ENCODE measurements around the gene EFEMP2. TPM values are rescaled to one million over a fixed set of nuclear protein-coding genes. Genes with fewer than 3 reads are reported as not detected.

The EFEMP2 gene
- total and polyA plus RNA-seq, 3 experiments from 2014 or later, result 0.23 to 4.0 (median 3.9) TPM

DNA sequence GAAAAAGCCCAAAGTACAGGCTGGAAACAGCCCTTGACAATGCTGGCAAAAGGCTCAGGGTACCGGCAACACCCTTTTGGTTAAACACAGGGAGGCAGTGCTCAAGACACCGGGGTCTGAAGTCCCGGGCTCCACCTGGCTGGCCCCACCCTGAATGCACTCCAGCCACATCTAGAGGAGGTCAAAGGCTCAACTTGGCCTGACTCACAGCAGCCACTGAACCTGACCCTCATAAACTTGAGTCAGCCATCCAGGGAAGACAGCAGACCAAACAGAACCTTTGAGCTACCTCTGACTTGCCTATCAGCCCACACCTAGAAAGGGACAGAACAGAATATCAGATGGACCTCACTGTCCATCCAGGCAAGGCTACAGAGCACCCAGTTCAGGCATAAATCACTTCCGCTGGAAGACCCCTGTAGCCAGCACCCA is 18.4 kb downstream of the EFEMP2 start:
- no peak for DNase-seq
- peaks cover 46% of the 10 kb centered on the region for H3K36me3 ChIP-seq (ENCODE audit: insufficient read depth, low read length)
- H3K4me1 ChIP-seq (ENCODE audit: insufficient read depth, low read length), result peaks cover 47% of the 10 kb centered on the region
- ChIA-PET POLR2A (no interaction called here), CTCF (no interaction called here)
- no peaks in the 10 kb centered on the region for H3K9me3 ChIP-seq (ENCODE audit: low read length)
- H3K4me3 ChIP-seq (ENCODE audit: low read length), result no peak overlapping the region
- H3K36me3 Mint-ChIP-seq, result peaks cover 19 to 66% (median 24%) of the 10 kb centered on the region in 3 donors
- H3K27me3 ChIP-seq (ENCODE audit: insufficient read depth, low read length, poor library complexity, severe bottlenecking), result no peaks in the 10 kb centered on the region
- H3K27me3 Mint-ChIP-seq, result no peaks in the 10 kb centered on the region
- no peak overlapping the region for H3K27ac ChIP-seq (ENCODE audit: low read depth, low read length)
- H3K4me1 Mint-ChIP-seq, result peaks cover 44 to 54% (median 51%) of the 10 kb centered on the region in 3 donors
- H3K4me3 Mint-ChIP-seq, result peak overlapping the region in 5 of 7 donors; percentile 50 to 81 (median 68)
- H3K27ac Mint-ChIP-seq, result peak overlapping the region in 5 of 8 donors; percentile 64 to 89 (median 71)
- H3K9me3 Mint-ChIP-seq, result no peaks in the 10 kb centered on the region

DNA sequence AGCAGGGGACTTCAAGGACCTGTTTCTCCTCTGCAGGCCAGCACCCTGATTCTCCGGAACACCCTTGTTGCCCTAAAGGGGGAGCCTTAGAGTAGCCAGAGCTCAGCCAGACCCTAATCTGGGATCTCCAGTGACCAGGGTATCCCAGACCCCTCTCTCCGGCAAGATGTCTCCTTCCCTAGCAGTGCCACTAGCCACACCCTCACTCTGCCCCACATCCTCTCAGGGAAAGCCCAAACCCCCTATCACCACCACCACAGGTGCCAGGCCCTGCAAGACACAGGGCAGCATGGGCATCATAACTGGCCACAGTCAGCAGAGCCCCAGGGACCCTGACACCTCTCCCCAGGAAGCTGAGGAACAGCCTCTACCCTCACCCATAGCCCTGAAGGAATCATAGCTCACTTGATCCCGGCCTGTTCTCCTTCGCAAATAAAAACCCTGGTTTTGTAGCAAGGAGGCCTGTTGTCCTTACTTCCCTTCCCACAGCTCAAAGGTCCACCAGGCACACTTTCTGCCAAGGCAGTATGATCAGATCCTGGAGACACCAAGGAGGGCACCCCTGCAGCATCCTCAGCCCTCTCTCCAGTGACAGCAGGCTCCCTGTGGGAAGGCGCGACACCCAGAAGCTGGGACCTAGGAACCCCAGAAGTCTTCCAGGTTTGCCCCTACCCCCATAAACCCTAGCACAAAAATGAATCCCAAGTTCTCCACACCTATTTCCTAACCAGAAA is 19.2 kb downstream of the EFEMP2 start:
- H3K27me3 ChIP-seq (ENCODE audit: insufficient read depth, low read length, poor library complexity, severe bottlenecking), result no peaks in the 10 kb centered on the region
- no peak overlapping the region for H3K4me3 ChIP-seq (ENCODE audit: low read length)
- ChIA-PET POLR2A (no interaction called here), CTCF (interaction anchor here (1.2 to 4.1 kb wide), 3 partner anchors 32 to 198 kb away, joined by 3 to 16 read pairs (median 3); no protein-coding TSS in a partner anchor)
- H3K27ac ChIP-seq (ENCODE audit: low read depth, low read length), result no peak overlapping the region
- Mint-ChIP-seq H3K4me1 (peaks cover 40 to 48% (median 44%) of the 10 kb centered on the region in 3 donors), H3K36me3 (peaks cover 19 to 66% (median 24%) of the 10 kb centered on the region in 3 donors), H3K27me3 (no peaks in the 10 kb centered on the region), H3K9me3 (no peaks in the 10 kb centered on the region), H3K4me3 (peak overlapping the region in 2 of 7 donors; percentile 50 to 81), H3K27ac (peak overlapping the region in 2 of 8 donors; percentile 43 to 71)
- peaks cover 46% of the 10 kb centered on the region for H3K36me3 ChIP-seq (ENCODE audit: insufficient read depth, low read length)
- no peak for DNase-seq
- H3K4me1 ChIP-seq (ENCODE audit: insufficient read depth, low read length), result peaks cover 40% of the 10 kb centered on the region
- H3K9me3 ChIP-seq (ENCODE audit: low read length), result no peaks in the 10 kb centered on the region

DNA sequence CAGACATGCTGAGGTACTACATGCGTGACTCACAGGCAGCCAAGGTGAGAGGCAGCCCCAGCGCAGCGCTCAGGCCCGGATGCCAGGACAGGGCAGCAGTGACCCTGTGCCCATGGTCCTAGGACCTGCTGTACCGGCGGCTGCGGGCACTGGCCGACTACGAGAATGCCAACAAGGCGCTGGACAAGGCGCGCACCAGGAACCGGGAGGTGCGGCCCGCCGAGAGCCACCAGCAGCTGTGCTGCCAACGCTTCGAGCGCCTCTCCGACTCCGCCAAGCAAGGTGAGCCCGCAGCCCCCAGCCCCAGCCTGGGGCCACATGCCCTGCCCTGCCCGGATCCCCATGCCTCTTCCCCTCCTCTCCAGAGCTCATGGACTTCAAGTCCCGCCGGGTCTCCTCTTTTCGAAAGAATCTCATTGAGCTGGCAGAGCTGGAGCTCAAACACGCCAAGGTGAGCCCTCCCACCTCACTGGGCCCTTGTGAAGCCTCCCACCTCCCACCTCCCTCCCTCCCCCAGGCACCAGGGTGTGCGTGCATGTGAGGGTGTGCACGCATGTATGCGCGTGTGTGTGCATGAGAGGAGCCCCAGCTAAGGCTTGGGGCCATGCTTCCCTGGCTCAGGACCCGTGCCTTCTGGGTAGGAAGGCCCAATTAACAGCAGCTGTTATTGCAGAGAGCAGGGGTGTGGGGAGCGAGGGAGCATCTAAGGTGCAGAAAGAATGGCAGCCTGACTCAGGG is 19.9 kb downstream of the EFEMP2 start:
- Mint-ChIP-seq H3K4me1 (peaks cover 38 to 45% (median 41%) of the 10 kb centered on the region in 3 donors), H3K27ac (peak overlapping the region in 1 of 8 donors; percentile 70), H3K36me3 (peaks cover 19 to 62% (median 24%) of the 10 kb centered on the region in 3 donors), H3K4me3 (peak overlapping the region in 1 of 7 donors; percentile 81), H3K9me3 (no peaks in the 10 kb centered on the region), H3K27me3 (no peaks in the 10 kb centered on the region)
- H3K4me1 ChIP-seq (ENCODE audit: insufficient read depth, low read length), result peaks cover 38% of the 10 kb centered on the region
- peaks cover 46% of the 10 kb centered on the region for H3K36me3 ChIP-seq (ENCODE audit: insufficient read depth, low read length)
- no peaks in the 10 kb centered on the region for H3K27me3 ChIP-seq (ENCODE audit: insufficient read depth, low read length, poor library complexity, severe bottlenecking)
- no peak overlapping the region for H3K27ac ChIP-seq (ENCODE audit: low read depth, low read length)
- ChIA-PET POLR2A (interaction anchor here (1.4 kb wide), 1 partner anchor 7 kb away, joined by 3 read pairs; the partner anchor contains the start of gene MUS81), CTCF (interaction anchor here (1.2 to 4.1 kb wide), 5 partner anchors 20 to 199 kb away, joined by 3 to 16 read pairs (median 7); partner anchors contain the start of gene FIBP)
- DNase-seq, result no peak
- H3K9me3 ChIP-seq (ENCODE audit: low read length), result no peaks in the 10 kb centered on the region
- no peak overlapping the region for H3K4me3 ChIP-seq (ENCODE audit: low read length)

DNA sequence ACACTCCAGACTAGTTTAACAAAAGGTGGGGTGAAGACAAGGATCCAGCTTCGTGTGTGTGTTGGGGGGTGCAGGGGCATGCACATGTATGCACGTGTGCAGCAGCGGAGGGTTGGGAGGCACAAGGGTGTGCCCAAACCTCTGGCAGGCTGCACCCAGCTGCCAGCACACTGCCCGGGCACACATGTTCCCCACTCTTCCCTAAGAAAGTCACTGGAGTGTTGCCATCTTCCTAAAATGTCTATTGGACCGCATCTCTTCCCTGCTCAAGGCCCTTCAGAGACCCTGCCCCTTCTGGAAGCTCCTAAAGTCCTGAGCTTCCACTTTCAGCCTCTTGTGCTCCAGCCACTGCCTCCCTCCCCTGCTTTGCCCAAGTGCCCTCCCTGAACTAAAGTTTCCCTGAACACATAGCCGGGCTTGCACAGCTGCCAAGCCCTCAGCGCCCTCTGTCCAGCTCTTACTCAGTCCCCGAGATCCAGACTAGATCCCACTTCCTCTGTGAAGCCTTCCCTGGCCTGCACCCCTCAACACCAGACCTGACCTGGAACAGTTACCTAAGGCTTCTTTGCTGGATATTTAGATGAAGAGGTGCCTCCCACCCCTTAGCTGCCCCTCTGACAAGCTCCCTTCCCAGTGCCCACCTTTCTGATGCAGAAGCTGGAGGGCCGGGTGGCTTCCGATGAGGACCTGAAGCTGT is 20.6 kb downstream of the EFEMP2 start:
- Mint-ChIP-seq H3K36me3 (peaks cover 19 to 62% (median 24%) of the 10 kb centered on the region in 3 donors), H3K27ac (peak overlapping the region in 4 of 8 donors; percentile 43 to 91 (median 62)), H3K27me3 (no peaks in the 10 kb centered on the region), H3K4me1 (peaks cover 38 to 45% (median 41%) of the 10 kb centered on the region in 3 donors), H3K4me3 (peak overlapping the region in 3 of 7 donors; percentile 28 to 67 (median 61)), H3K9me3 (no peaks in the 10 kb centered on the region)
- no peak for DNase-seq
- Histone ChIP-seq H3K4me1 (ENCODE audit: insufficient read depth, low read length) (peaks cover 38% of the 10 kb centered on the region), H3K36me3 (ENCODE audit: insufficient read depth, low read length) (peaks cover 46% of the 10 kb centered on the region), H3K27me3 (ENCODE audit: insufficient read depth, low read length, poor library complexity, severe bottlenecking) (no peaks in the 10 kb centered on the region), H3K9me3 (ENCODE audit: low read length) (no peaks in the 10 kb centered on the region), H3K27ac (ENCODE audit: low read depth, low read length) (no peak overlapping the region), H3K4me3 (ENCODE audit: low read length) (no peak overlapping the region)
- POLR2A ChIA-PET, result interaction anchor here (0.6 to 1.4 kb wide), 3 partner anchors 8 to 140 kb away, joined by 3 read pairs; partner anchors contain the start of genes MUS81 and SNX32
- CTCF ChIA-PET, result interaction anchor here (1.2 to 4.1 kb wide), 8 partner anchors 9 to 199 kb away, joined by 3 to 18 read pairs (median 6); partner anchors contain the start of genes CCDC85B, FIBP and MUS81

DNA sequence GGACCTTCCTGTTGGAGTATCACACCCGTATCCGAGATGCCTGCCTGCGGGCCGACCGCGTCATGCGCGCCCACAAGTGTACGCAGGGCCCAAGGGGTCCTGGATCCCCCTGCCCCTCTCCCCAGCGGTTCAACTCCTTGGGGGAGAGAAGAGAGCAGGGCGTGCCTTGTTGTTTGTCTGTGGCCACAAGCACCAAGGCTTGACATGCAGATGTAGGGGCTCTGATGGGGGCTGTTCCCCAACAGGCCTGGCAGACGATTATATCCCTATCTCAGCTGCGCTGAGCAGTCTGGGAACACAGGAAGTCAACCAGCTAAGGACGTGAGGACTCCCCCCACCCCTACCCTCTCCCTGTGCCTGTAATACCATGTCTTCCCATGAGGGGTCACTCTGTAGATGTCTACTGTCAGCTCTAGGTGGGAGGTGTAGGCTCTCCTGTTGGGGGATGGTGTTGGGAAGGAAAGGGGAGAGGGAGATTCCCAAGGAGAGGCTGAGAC is 21.5 kb downstream of the EFEMP2 start:
- DNase-seq, result no peak
- peaks cover 42% of the 10 kb centered on the region for H3K36me3 ChIP-seq (ENCODE audit: insufficient read depth, low read length)
- Mint-ChIP-seq H3K27ac (peak overlapping the region in 2 of 8 donors; percentile 38 to 70), H3K36me3 (peaks cover 14 to 54% (median 24%) of the 10 kb centered on the region in 3 donors), H3K4me1 (peaks cover 30 to 36% (median 33%) of the 10 kb centered on the region in 3 donors), H3K4me3 (no peak overlapping the region), H3K27me3 (no peaks in the 10 kb centered on the region), H3K9me3 (no peaks in the 10 kb centered on the region)
- ChIA-PET POLR2A (interaction anchor here (1.0 to 1.4 kb wide), 2 partner anchors 9 to 140 kb away, joined by 3 read pairs; partner anchors contain the start of gene MUS81), CTCF (interaction anchor here (1.2 to 4.1 kb wide), 6 partner anchors 10 to 71 kb away, joined by 4 to 18 read pairs (median 7); partner anchors contain the start of genes CCDC85B, FIBP and MUS81)
- H3K27me3 ChIP-seq (ENCODE audit: insufficient read depth, low read length, poor library complexity, severe bottlenecking), result no peaks in the 10 kb centered on the region
- no peak overlapping the region for H3K4me3 ChIP-seq (ENCODE audit: low read length)
- H3K27ac ChIP-seq (ENCODE audit: low read depth, low read length), result no peak overlapping the region
- H3K9me3 ChIP-seq (ENCODE audit: low read length), result no peaks in the 10 kb centered on the region
- peaks cover 32% of the 10 kb centered on the region for H3K4me1 ChIP-seq (ENCODE audit: insufficient read depth, low read length)

DNA sequence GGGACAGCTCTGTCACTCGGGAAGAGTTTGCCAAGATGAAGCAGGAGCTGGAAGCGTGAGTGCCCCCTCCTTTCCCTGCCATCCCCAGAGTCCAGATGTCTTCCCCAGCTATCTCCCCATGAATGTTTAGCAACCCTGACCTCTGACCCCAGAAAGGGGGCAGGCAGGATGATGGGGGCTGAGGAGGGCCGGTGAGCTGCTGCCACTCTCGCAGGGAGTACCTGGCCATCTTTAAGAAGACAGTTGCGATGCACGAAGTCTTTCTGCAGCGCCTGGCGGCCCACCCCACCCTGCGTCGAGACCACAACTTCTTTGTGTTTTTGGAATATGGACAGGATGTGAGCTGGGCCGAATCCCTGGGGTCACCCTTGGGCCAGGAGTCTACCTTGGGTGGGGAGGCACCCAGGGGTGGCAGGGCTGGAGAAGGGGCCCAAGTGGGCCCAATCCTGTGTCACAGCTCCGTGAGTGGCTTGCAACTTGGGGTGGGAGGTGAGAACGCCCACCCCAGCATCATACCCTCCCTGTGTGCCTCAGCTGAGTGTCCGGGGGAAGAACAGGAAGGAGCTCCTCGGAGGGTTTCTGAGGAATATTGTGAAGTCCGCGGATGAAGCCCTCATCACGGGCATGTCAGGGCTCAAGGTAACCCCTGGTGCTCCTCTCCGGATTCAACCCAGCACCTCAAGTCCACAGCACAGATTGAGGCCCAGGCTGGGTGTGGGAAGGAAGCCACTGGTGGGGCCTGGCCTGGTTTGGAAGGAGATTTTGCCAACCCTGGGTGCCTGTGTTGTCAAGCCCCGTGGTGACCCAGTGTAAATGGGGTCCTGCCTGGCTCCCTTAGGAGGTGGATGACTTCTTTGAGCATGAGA is 22.1 kb downstream of the EFEMP2 start:
- ChIA-PET POLR2A (interaction anchor here (1.0 to 1.2 kb wide), 3 partner anchors 9 to 187 kb away, joined by 3 to 4 read pairs (median 3); partner anchors contain the start of gene RELA), CTCF (interaction anchor here (1.1 to 4.1 kb wide), 6 partner anchors 8 to 71 kb away, joined by 3 to 18 read pairs (median 6); partner anchors contain the start of genes CCDC85B, CFL1 and MUS81)
- Mint-ChIP-seq H3K9me3 (no peaks in the 10 kb centered on the region), H3K27ac (peak overlapping the region in 1 of 8 donors; percentile 83), H3K36me3 (peaks cover 14 to 47% (median 24%) of the 10 kb centered on the region in 3 donors), H3K27me3 (no peaks in the 10 kb centered on the region), H3K4me3 (no peak overlapping the region), H3K4me1 (peaks cover 23 to 30% (median 26%) of the 10 kb centered on the region in 3 donors)
- no peak for DNase-seq
- no peak overlapping the region for H3K4me3 ChIP-seq (ENCODE audit: low read length)
- peaks cover 35% of the 10 kb centered on the region for H3K36me3 ChIP-seq (ENCODE audit: insufficient read depth, low read length)
- H3K4me1 ChIP-seq (ENCODE audit: insufficient read depth, low read length), result peaks cover 25% of the 10 kb centered on the region
- no peaks in the 10 kb centered on the region for H3K9me3 ChIP-seq (ENCODE audit: low read length)
- H3K27me3 ChIP-seq (ENCODE audit: insufficient read depth, low read length, poor library complexity, severe bottlenecking), result no peaks in the 10 kb centered on the region
- H3K27ac ChIP-seq (ENCODE audit: low read depth, low read length), result no peak overlapping the region

Measured in CD8-positive, alpha-beta memory T cell (primary cell).